GM23338 (cell line): Measurements from ENCODE around the gene GRWD1. TPM values are rescaled to one million over a fixed set of nuclear protein-coding genes. Genes with fewer than 3 reads are reported as not detected.

ENCODE experiments used
- ATAC-seq: fragments of 200-7000 bp; cut with Tn5 transposase; 3 replicates; pipeline ENCODE4 v1.9.1; 2020
- DNase-seq: peaks from one replicate; pipeline ENCODE4 v3.0.0-alpha.2; 2015; ENCODE audit warnings: low spot score
- H2AFZ ChIP-seq: fragments of 200-600 bp; sonication (generic); 2 replicates; pipeline ENCODE4 v1.8.0; 2016; ENCODE audit warnings: antibody characterized with exemption, mild to moderate bottlenecking, moderate library complexity
- H3F3A ChIP-seq: fragments of 200-600 bp; sonication (generic); replicated peaks from 2 replicates; pipeline ENCODE4 v1.8.0; 2017; ENCODE audit warnings: antibody characterized with exemption, mixed run types, low read depth
- H3K27ac ChIP-seq: fragments of 200-600 bp; sonication (generic); 2 replicates; pipeline ENCODE4 v1.6.1; 2016; ENCODE audit warnings: low read depth
- H3K27me3 ChIP-seq: fragments of 200-600 bp; sonication (generic); 2 replicates; pipeline ENCODE4 v1.8.0; 2016; ENCODE audit warnings: mild to moderate bottlenecking, mixed run types, moderate library complexity; ENCODE audit not compliant: insufficient read depth
- H3K36me3 ChIP-seq: fragments of 200-600 bp; sonication (generic); 2 replicates; pipeline ENCODE4 v1.8.0; 2016; ENCODE audit warnings: mild to moderate bottlenecking; ENCODE audit not compliant: insufficient read depth
- H3K4me1 ChIP-seq: fragments of 200-600 bp; sonication (generic); 2 replicates; pipeline ENCODE4 v1.8.0; 2016; ENCODE audit warnings: mild to moderate bottlenecking, moderate library complexity; ENCODE audit not compliant: insufficient read depth
- H3K4me2 ChIP-seq: fragments of 200-600 bp; sonication (generic); 2 replicates; pipeline ENCODE4 v1.7.1; 2017; ENCODE audit warnings: mixed run types
- H3K4me3 ChIP-seq: fragments of 200-600 bp; sonication (generic); 2 replicates; pipeline ENCODE4 v1.6.1; 2016; ENCODE audit warnings: mixed run types
- H3K79me2 ChIP-seq: fragments of 200-600 bp; sonication (generic); replicated peaks from 2 replicates; pipeline ENCODE4 v1.8.0; 2017; ENCODE audit warnings: mild to moderate bottlenecking; ENCODE audit not compliant: insufficient read depth
- H3K9me2 ChIP-seq: fragments of 200-600 bp; sonication (generic); 2 replicates; pipeline ENCODE4 v1.8.0; 2017; ENCODE audit not compliant: insufficient read depth
- H4K20me1 ChIP-seq: fragments of 200-600 bp; sonication (generic); replicated peaks from 2 replicates; pipeline ENCODE4 v1.8.0; 2017; ENCODE audit warnings: mild to moderate bottlenecking; ENCODE audit not compliant: insufficient read depth
- H3K27ac Mint-ChIP-seq: 2 replicates; pipeline ENCODE4 v1.8.0; 2020; ENCODE audit warnings: inconsistent platforms, mild to moderate bottlenecking, moderate library complexity, mixed read lengths
- H3K27me3 Mint-ChIP-seq: 3 replicates; pipeline ENCODE4 v1.8.0; 2022; ENCODE audit warnings: low read depth, mild to moderate bottlenecking, moderate library complexity, mixed read lengths, inconsistent platforms; ENCODE audit not compliant: insufficient read depth, poor library complexity
- H3K36me3 Mint-ChIP-seq: 3 replicates; pipeline ENCODE4 v1.8.0; 2021; ENCODE audit warnings: low read depth, mild to moderate bottlenecking, inconsistent platforms, moderate library complexity, mixed read lengths
- H3K4me1 Mint-ChIP-seq: 3 replicates; pipeline ENCODE4 v1.8.0; 2020; ENCODE audit warnings: mild to moderate bottlenecking, inconsistent platforms, mixed read lengths
- H3K4me3 Mint-ChIP-seq: 3 replicates; pipeline ENCODE4 v1.8.0; 2021; ENCODE audit warnings: moderate library complexity, mild to moderate bottlenecking, inconsistent platforms, mixed read lengths
- H3K9me3 Mint-ChIP-seq: 3 replicates; pipeline ENCODE4 v1.8.0; 2020; ENCODE audit warnings: moderate library complexity, mild to moderate bottlenecking, inconsistent platforms, mixed read lengths
- CREB1 ChIP-seq: fragments of 250-450 bp; sonication (Bioruptor Pico); IDR thresholded peaks from 2 replicates; pipeline ENCODE4 v1.5.0; 2020; ENCODE audit warnings: low read depth, mild to moderate bottlenecking, moderate library complexity
- EZH2 ChIP-seq: fragments of 200-600 bp; sonication (generic); IDR thresholded peaks from one replicate; pipeline ENCODE4 v1.8.0; 2017; ENCODE audit warnings: antibody characterized with exemption, mild to moderate bottlenecking, low read depth; ENCODE audit not compliant: unreplicated experiment
- EZH2phosphoT487 ChIP-seq: fragments of 200-600 bp; sonication (generic); IDR thresholded peaks from one replicate; pipeline ENCODE4 v1.8.1; 2018; ENCODE audit warnings: antibody characterized with exemption; ENCODE audit not compliant: unreplicated experiment
- JUNB ChIP-seq: IDR thresholded peaks from one replicate; pipeline ENCODE4 v1.6.1; 2016; ENCODE audit warnings: antibody characterized with exemption; ENCODE audit not compliant: unreplicated experiment
- NANOG ChIP-seq: IDR thresholded peaks from 2 replicates; pipeline ENCODE4 v1.6.1; 2016; ENCODE audit warnings: antibody characterized with exemption, borderline replicate concordance
- POLR2AphosphoS5 ChIP-seq: IDR thresholded peaks from 2 replicates; pipeline ENCODE4 v1.6.1; 2016; ENCODE audit warnings: antibody characterized with exemption, low read depth
- ZNF114 ChIP-seq: fragments of 250-450 bp; sonication (Bioruptor Pico); IDR thresholded peaks from 2 replicates; pipeline ENCODE4 v1.5.0; 2020; ENCODE audit warnings: mild to moderate bottlenecking, moderate library complexity
- ZNF331 ChIP-seq: fragments of 250-450 bp; sonication (Bioruptor Pico); IDR thresholded peaks from 2 replicates; pipeline ENCODE4 v1.5.0; 2020; ENCODE audit warnings: low read depth, mild to moderate bottlenecking, moderate library complexity
- polyA plus RNA-seq: library from polyadenylated mRNA; unstranded; fragments of >200 nt; fragmentation: Nextera tagmentation; extraction: Ambion mirVana; gene quantifications from 2 replicates; pipeline ENCODE4 v1.2.1, GENCODE V29; 2016
- total RNA-seq: library from RNA; depleted of rRNA; stranded (reverse); fragments of >200 nt; shearing (Covaris generic); gene quantifications from 2 replicates; pipeline ENCODE4 v1.2.3, GENCODE V29; 2014
- TF ChIP-seq, protein P1 (sequence below), 2 experiments: fragments of 200-600 bp in 1 of 2; sonication (generic) in 1 of 2; conservative IDR thresholded peaks; 2 replicates each; pipeline versions ENCODE4 v1.5.1 to v1.6.1; 2016 to 2017; ENCODE audit warnings: antibody characterized with exemption in 2 of 2, low read depth in 2 of 2, mild to moderate bottlenecking in 2 of 2, moderate library complexity in 1 of 2
- TF ChIP-seq, protein P2 (sequence below): IDR thresholded peaks from 2 replicates; pipeline ENCODE4 v1.6.1; 2016; ENCODE audit warnings: antibody characterized with exemption
- TF ChIP-seq, protein P3 (sequence below): IDR thresholded peaks from one replicate; pipeline ENCODE4 v1.6.1; 2018; ENCODE audit warnings: antibody characterized with exemption; ENCODE audit not compliant: unreplicated experiment

Gene GRWD1
- total and polyA plus RNA-seq, 2 experiments from 2014 or later = 23.2 to 58.0 TPM

DNA sequence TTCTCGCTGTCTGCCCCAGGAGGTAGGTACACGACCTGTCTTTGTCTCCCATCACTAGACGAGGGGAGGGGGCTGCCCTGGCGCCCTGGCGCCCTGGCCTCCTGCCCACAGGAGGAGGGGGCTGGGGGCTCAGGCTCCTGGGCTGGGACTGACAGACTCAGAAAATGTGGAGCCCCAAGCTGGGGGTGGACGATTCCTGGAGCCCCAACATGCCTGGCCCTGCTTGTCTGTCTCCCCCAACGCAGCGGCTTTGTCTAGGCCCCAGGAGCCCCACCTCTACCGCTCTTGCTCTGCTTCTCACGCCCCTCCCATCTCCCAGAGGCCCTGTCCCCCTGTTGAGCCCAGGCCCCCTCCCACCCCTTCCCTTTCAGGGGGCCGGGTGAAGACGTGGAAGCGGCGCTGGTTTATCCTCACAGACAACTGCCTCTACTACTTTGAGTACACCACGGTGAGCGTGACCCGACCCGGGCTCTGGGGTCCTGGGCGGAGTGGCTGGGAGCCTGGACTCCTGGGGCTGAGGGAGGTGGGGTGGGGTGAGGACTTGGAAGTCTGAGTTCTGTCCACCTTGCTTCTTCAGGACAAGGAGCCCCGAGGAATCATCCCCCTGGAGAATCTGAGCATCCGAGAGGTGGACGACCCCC, 32.0 kb downstream of the GRWD1 start:
- no peak for DNase-seq
- Mint-ChIP-seq H3K27me3 (peaks cover 36% of the 10 kb centered on the region), H3K36me3 (peaks cover 53% of the 10 kb centered on the region), H3K27ac (no peak overlapping the region), H3K4me3 (no peak overlapping the region), H3K4me1 (peaks cover 24% of the 10 kb centered on the region), H3K9me3 (no peaks in the 10 kb centered on the region; the same call in 2 of the 3 replicates)
- Histone ChIP-seq H3K79me2 (no peaks in the 10 kb centered on the region), H3K36me3 (peaks cover 29% of the 10 kb centered on the region), H3K9me2 (no peaks in the 10 kb centered on the region), H3K4me3 (no peak overlapping the region), H3K27me3 (no peaks in the 10 kb centered on the region), H4K20me1 (peaks cover 5% of the 10 kb centered on the region; the same call in 1 of the 2 replicates), H3K4me2 (no peak overlapping the region), H3K27ac (no peak overlapping the region), H3K4me1 (peaks cover 12% of the 10 kb centered on the region; the same call in 1 of the 2 replicates), H3F3A (peaks cover 33% of the 10 kb centered on the region), H2AFZ (no peak overlapping the region)
- no peak for TF ChIP-seq EZH2
- TF ChIP-seq ZNF114 (CRISPR knock-in tag) = no peak
- no peak for TF ChIP-seq ZNF331 (CRISPR knock-in tag)
- TF ChIP-seq, protein P1, sequence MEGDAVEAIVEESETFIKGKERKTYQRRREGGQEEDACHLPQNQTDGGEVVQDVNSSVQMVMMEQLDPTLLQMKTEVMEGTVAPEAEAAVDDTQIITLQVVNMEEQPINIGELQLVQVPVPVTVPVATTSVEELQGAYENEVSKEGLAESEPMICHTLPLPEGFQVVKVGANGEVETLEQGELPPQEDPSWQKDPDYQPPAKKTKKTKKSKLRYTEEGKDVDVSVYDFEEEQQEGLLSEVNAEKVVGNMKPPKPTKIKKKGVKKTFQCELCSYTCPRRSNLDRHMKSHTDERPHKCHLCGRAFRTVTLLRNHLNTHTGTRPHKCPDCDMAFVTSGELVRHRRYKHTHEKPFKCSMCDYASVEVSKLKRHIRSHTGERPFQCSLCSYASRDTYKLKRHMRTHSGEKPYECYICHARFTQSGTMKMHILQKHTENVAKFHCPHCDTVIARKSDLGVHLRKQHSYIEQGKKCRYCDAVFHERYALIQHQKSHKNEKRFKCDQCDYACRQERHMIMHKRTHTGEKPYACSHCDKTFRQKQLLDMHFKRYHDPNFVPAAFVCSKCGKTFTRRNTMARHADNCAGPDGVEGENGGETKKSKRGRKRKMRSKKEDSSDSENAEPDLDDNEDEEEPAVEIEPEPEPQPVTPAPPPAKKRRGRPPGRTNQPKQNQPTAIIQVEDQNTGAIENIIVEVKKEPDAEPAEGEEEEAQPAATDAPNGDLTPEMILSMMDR (conservative IDR thresholded peaks at IDR 0.05; ENCODE audit: low read depth in 2 of 2) = no peak
- TF ChIP-seq POLR2AphosphoS5 = no peak
- TF ChIP-seq, protein P2, sequence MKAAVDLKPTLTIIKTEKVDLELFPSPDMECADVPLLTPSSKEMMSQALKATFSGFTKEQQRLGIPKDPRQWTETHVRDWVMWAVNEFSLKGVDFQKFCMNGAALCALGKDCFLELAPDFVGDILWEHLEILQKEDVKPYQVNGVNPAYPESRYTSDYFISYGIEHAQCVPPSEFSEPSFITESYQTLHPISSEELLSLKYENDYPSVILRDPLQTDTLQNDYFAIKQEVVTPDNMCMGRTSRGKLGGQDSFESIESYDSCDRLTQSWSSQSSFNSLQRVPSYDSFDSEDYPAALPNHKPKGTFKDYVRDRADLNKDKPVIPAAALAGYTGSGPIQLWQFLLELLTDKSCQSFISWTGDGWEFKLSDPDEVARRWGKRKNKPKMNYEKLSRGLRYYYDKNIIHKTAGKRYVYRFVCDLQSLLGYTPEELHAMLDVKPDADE = no peak
- TF ChIP-seq, protein P3, sequence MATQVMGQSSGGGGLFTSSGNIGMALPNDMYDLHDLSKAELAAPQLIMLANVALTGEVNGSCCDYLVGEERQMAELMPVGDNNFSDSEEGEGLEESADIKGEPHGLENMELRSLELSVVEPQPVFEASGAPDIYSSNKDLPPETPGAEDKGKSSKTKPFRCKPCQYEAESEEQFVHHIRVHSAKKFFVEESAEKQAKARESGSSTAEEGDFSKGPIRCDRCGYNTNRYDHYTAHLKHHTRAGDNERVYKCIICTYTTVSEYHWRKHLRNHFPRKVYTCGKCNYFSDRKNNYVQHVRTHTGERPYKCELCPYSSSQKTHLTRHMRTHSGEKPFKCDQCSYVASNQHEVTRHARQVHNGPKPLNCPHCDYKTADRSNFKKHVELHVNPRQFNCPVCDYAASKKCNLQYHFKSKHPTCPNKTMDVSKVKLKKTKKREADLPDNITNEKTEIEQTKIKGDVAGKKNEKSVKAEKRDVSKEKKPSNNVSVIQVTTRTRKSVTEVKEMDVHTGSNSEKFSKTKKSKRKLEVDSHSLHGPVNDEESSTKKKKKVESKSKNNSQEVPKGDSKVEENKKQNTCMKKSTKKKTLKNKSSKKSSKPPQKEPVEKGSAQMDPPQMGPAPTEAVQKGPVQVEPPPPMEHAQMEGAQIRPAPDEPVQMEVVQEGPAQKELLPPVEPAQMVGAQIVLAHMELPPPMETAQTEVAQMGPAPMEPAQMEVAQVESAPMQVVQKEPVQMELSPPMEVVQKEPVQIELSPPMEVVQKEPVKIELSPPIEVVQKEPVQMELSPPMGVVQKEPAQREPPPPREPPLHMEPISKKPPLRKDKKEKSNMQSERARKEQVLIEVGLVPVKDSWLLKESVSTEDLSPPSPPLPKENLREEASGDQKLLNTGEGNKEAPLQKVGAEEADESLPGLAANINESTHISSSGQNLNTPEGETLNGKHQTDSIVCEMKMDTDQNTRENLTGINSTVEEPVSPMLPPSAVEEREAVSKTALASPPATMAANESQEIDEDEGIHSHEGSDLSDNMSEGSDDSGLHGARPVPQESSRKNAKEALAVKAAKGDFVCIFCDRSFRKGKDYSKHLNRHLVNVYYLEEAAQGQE = no peak
- no peak for TF ChIP-seq EZH2phosphoT487
- no peak for TF ChIP-seq CREB1 (CRISPR knock-in tag)
- no peak for TF ChIP-seq NANOG
- no peak for TF ChIP-seq JUNB
- ATAC-seq = no peak
